HEK293 (cell line): ENCODE data around the gene MTMR12.

ENCODE experiments used
- BCL11B ChIP-seq: fragments of 450-650 bp; formaldehyde crosslinking; IDR thresholded peaks from 2 replicates; pipeline ENCODE4 v1.5.1; 2016; ENCODE audit warnings: low read depth, missing biosample characterization, missing genetic modification characterization
- EGR2 ChIP-seq: fragments of 450-650 bp; formaldehyde crosslinking; IDR thresholded peaks from 2 replicates; pipeline ENCODE4 v1.5.1; 2016; ENCODE audit warnings: low read depth, missing biosample characterization, missing genetic modification characterization
- GLIS2 ChIP-seq: fragments of 450-650 bp; formaldehyde crosslinking; IDR thresholded peaks from 2 replicates; pipeline ENCODE4 v1.5.1; 2016; ENCODE audit warnings: missing biosample characterization, missing genetic modification characterization
- HOXA7 ChIP-seq: sonication (generic); formaldehyde crosslinking; IDR thresholded peaks from 2 replicates; pipeline ENCODE4 v1.8.1; 2022; ENCODE audit warnings: missing genetic modification reagents, borderline replicate concordance
- HOXC10 ChIP-seq: sonication (generic); formaldehyde crosslinking; IDR thresholded peaks from 2 replicates; pipeline ENCODE4 v1.8.1; 2023; ENCODE audit warnings: mild to moderate bottlenecking, missing genetic modification reagents
- KLF1 ChIP-seq: fragments of 450-650 bp; formaldehyde crosslinking; IDR thresholded peaks from 2 replicates; pipeline ENCODE4 v1.5.1; 2016; ENCODE audit warnings: missing biosample characterization, missing genetic modification characterization
- KLF10 ChIP-seq: fragments of 450-650 bp; IDR thresholded peaks from 2 replicates; pipeline ENCODE4 v1.5.1; 2018; ENCODE audit warnings: missing biosample characterization, mild to moderate bottlenecking, missing genetic modification characterization
- PATZ1 ChIP-seq: fragments of 450-650 bp; formaldehyde crosslinking; IDR thresholded peaks from 2 replicates; pipeline ENCODE4 v1.5.1; 2016; ENCODE audit warnings: missing biosample characterization, missing genetic modification characterization
- PRDM1 ChIP-seq: fragments of 450-650 bp; formaldehyde crosslinking; IDR thresholded peaks from 2 replicates; pipeline ENCODE4; 2016; ENCODE audit warnings: missing biosample characterization, missing genetic modification characterization
- SETDB1 ChIP-seq: IDR thresholded peaks from one replicate; pipeline ENCODE4 v1.6.1; 2017; ENCODE audit warnings: mild to moderate bottlenecking, low read length, moderate library complexity, mixed read lengths; ENCODE audit not compliant: insufficient read length
- SP3 ChIP-seq: fragments of 450-650 bp; formaldehyde crosslinking; IDR thresholded peaks from 2 replicates; pipeline ENCODE4 v1.5.1; 2016; ENCODE audit warnings: missing biosample characterization, missing genetic modification characterization
- SP7 ChIP-seq: fragments of 450-650 bp; formaldehyde crosslinking; IDR thresholded peaks from 2 replicates; pipeline ENCODE4 v1.5.1; 2016; ENCODE audit warnings: missing biosample characterization, missing genetic modification characterization
- ZBTB1 ChIP-seq: fragments of 450-650 bp; formaldehyde crosslinking; IDR thresholded peaks from 2 replicates; pipeline ENCODE4 v1.5.1; 2016; ENCODE audit warnings: missing biosample characterization, missing genetic modification characterization
- ZEB2 ChIP-seq: fragments of 450-650 bp; formaldehyde crosslinking; IDR thresholded peaks from 2 replicates; pipeline ENCODE4 v1.5.1; 2016; ENCODE audit warnings: missing biosample characterization, missing genetic modification characterization
- ZNF114 ChIP-seq: fragments of 450-650 bp; formaldehyde crosslinking; IDR thresholded peaks from 2 replicates; pipeline ENCODE4 v1.5.0; 2017; ENCODE audit warnings: missing biosample characterization, missing genetic modification characterization
- ZNF133 ChIP-seq: fragments of 450-650 bp; formaldehyde crosslinking; IDR thresholded peaks from 2 replicates; pipeline ENCODE4 v1.5.1; 2016; ENCODE audit warnings: missing biosample characterization, missing genetic modification characterization
- ZNF184 ChIP-seq: fragments of 450-650 bp; IDR thresholded peaks from 2 replicates; pipeline ENCODE4 v1.5.1; 2018; ENCODE audit warnings: missing biosample characterization, mild to moderate bottlenecking, missing genetic modification characterization
- ZNF2 ChIP-seq: fragments of 450-650 bp; formaldehyde crosslinking; IDR thresholded peaks from 2 replicates; pipeline ENCODE4 v1.5.1; 2016; ENCODE audit warnings: missing biosample characterization, missing genetic modification characterization
- ZNF354C ChIP-seq: fragments of 450-650 bp; formaldehyde crosslinking; IDR thresholded peaks from 2 replicates; pipeline ENCODE4 v1.5.1; 2016; ENCODE audit warnings: missing biosample characterization, missing genetic modification characterization, low read depth, borderline replicate concordance
- ZNF362 ChIP-seq: fragments of 450-650 bp; formaldehyde crosslinking; IDR thresholded peaks from 2 replicates; pipeline ENCODE4 v1.5.1; 2016; ENCODE audit warnings: missing biosample characterization, missing genetic modification characterization
- ZNF473 ChIP-seq: fragments of 450-650 bp; formaldehyde crosslinking; IDR thresholded peaks from 2 replicates; pipeline ENCODE4 v1.5.1; 2017; ENCODE audit warnings: missing biosample characterization, missing genetic modification characterization
- ZNF513 ChIP-seq: fragments of 450-650 bp; IDR thresholded peaks from 2 replicates; pipeline ENCODE4 v1.5.1; 2018; ENCODE audit warnings: missing biosample characterization, missing genetic modification characterization
- ZNF529 ChIP-seq: fragments of 450-650 bp; formaldehyde crosslinking; IDR thresholded peaks from 2 replicates; pipeline ENCODE4 v1.5.1; 2017; ENCODE audit warnings: missing genetic modification characterization, missing biosample characterization; ENCODE audit not compliant: insufficient replicate concordance
- ZNF629 ChIP-seq: fragments of 450-650 bp; formaldehyde crosslinking; IDR thresholded peaks from 2 replicates; pipeline ENCODE4 v1.5.1; 2017; ENCODE audit warnings: missing biosample characterization, missing genetic modification characterization
- ZNF664 ChIP-seq: fragments of 450-650 bp; formaldehyde crosslinking; IDR thresholded peaks from 2 replicates; pipeline ENCODE4 v1.5.1; 2016; ENCODE audit warnings: missing biosample characterization, missing genetic modification characterization
- ZNF707 ChIP-seq: fragments of 450-650 bp; formaldehyde crosslinking; IDR thresholded peaks from 2 replicates; pipeline ENCODE4 v1.5.1; 2016; ENCODE audit warnings: missing biosample characterization, missing genetic modification characterization
- ZSCAN18 ChIP-seq: fragments of 450-650 bp; formaldehyde crosslinking; IDR thresholded peaks from 2 replicates; pipeline ENCODE4 v1.5.1; 2016; ENCODE audit warnings: missing biosample characterization, missing genetic modification characterization
- ZSCAN23 ChIP-seq: fragments of 450-650 bp; formaldehyde crosslinking; IDR thresholded peaks from 2 replicates; pipeline ENCODE4 v1.5.1; 2016; ENCODE audit warnings: missing biosample characterization, missing genetic modification characterization
- ZXDB ChIP-seq: fragments of 450-650 bp; formaldehyde crosslinking; IDR thresholded peaks from 2 replicates; pipeline ENCODE4 v1.5.1; 2016; ENCODE audit warnings: missing biosample characterization, missing genetic modification characterization
- TF ChIP-seq, protein P1 (sequence below): fragments of 450-650 bp; formaldehyde crosslinking; IDR thresholded peaks from 2 replicates; pipeline ENCODE4 v1.5.1; 2016; ENCODE audit warnings: missing biosample characterization, missing genetic modification characterization
- TF ChIP-seq, protein P2 (sequence below): fragments of 450-650 bp; formaldehyde crosslinking; IDR thresholded peaks from 2 replicates; pipeline ENCODE4 v1.5.1; 2016; ENCODE audit warnings: missing biosample characterization, missing genetic modification characterization

Gene MTMR12

GRCh38 chr5:32312595-32313332 is at the start of gene MTMR12 (continued):
- TF ChIP-seq ZNF664 (tag by site-specific recombination), result no peak
- no peak for TF ChIP-seq HOXA7
- TF ChIP-seq ZNF133, result no peak
- TF ChIP-seq KLF1 (tag by site-specific recombination), result peak; percentile 51; the same call in 1 of the 2 replicates
- TF ChIP-seq ZNF114 (tag by site-specific recombination), result no peak
- 0 out of 2 replicates have a peak, but pooled peaks have one; percentile 10 for TF ChIP-seq ZNF629 (tag by site-specific recombination)
- TF ChIP-seq GLIS2 (tag by site-specific recombination), result peak; percentile 53
- no peak for TF ChIP-seq ZNF2
- peak; percentile 100 for TF ChIP-seq ZBTB1 (tag by site-specific recombination)
- no peak for TF ChIP-seq EGR2 (tag by site-specific recombination)
- TF ChIP-seq HOXC10 (CRISPR knock-in tag), result no peak
- no peak for TF ChIP-seq ZNF362 (tag by site-specific recombination)
- TF ChIP-seq SETDB1, result no peak
- no peak for TF ChIP-seq ZNF513
- 0 out of 2 replicates have a peak, but pooled peaks have one; percentile 8 for TF ChIP-seq ZNF184 (tag by site-specific recombination)
- no peak for TF ChIP-seq PRDM1 (tag by site-specific recombination)
- TF ChIP-seq SP7, result no peak
- TF ChIP-seq KLF10 (tag by site-specific recombination), result peak; percentile 42; the same call in 1 of the 2 replicates
- no peak for TF ChIP-seq ZNF707 (tag by site-specific recombination)
- TF ChIP-seq ZNF354C (tag by site-specific recombination), result no peak
- TF ChIP-seq ZNF529 (tag by site-specific recombination), result no peak
- TF ChIP-seq, protein P1, sequence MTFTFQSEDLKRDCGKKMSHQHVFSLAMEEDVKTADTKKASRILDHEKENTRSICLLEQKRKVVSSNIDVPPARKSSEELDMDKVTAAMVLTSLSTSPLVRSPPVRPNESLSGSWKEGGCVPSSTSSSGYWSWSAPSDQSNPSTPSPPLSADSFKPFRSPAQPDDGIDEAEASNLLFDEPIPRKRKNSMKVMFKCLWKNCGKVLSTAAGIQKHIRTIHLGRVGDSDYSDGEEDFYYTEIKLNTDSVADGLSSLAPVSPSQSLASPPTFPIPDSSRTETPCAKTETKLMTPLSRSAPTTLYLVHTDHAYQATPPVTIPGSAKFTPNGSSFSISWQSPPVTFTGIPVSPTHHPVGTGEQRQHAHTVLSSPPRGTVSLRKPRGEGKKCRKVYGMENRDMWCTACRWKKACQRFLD, result no peak
- TF ChIP-seq ZEB2 (tag by site-specific recombination), result no peak
- TF ChIP-seq BCL11B (tag by site-specific recombination), result no peak
- TF ChIP-seq ZXDB, result no peak
- TF ChIP-seq PATZ1, result no peak
- peak; percentile 82 for TF ChIP-seq SP3 (tag by site-specific recombination)
- TF ChIP-seq, protein P2, sequence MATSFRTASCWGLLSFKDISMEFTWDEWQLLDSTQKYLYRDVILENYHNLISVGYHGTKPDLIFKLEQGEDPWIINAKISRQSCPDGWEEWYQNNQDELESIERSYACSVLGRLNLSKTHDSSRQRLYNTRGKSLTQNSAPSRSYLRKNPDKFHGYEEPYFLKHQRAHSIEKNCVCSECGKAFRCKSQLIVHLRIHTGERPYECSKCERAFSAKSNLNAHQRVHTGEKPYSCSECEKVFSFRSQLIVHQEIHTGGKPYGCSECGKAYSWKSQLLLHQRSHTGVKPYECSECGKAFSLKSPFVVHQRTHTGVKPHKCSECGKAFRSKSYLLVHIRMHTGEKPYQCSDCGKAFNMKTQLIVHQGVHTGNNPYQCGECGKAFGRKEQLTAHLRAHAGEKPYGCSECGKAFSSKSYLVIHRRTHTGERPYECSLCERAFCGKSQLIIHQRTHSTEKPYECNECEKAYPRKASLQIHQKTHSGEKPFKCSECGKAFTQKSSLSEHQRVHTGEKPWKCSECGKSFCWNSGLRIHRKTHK, result no peak
- no peak for TF ChIP-seq ZSCAN23 (tag by site-specific recombination)
- TF ChIP-seq ZSCAN18 (tag by site-specific recombination), result no peak
- TF ChIP-seq ZNF473, result no peak
